Neural cell (in vitro differentiated cells): ENCODE data around the gene CBFA2T3. TPM values are rescaled to one million over a fixed set of nuclear protein-coding genes. Genes with fewer than 3 reads are reported as not detected.

Experiments
- H2AFZ ChIP-seq: fragments of 200-600, 300-800 bp; sonication (generic), shearing (Covaris generic); 2 replicates; pipeline ENCODE4 v1.6.0; 2014; ENCODE audit warnings: low read depth, mild to moderate bottlenecking, antibody characterized with exemption, low read length, moderate library complexity
- H3F3A ChIP-seq: fragments of 200-600 bp; shearing (Covaris generic); 2 replicates; pipeline ENCODE4 v1.6.1; 2016; ENCODE audit warnings: mild to moderate bottlenecking, moderate library complexity, mixed read lengths, antibody characterized with exemption, low read length; ENCODE audit not compliant: insufficient read depth, poor library complexity, severe bottlenecking
- H3K27ac ChIP-seq: fragments of 200-600, 300-800 bp; sonication (generic), shearing (Covaris generic); 2 replicates; pipeline ENCODE4 v1.5.1; 2014; ENCODE audit warnings: mild to moderate bottlenecking, low read length, moderate library complexity
- H3K27me3 ChIP-seq: fragments of 300-800, 200-600 bp; sonication (generic), shearing (Covaris generic); 2 replicates; pipeline ENCODE4 v1.6.0; 2014; ENCODE audit warnings: mild to moderate bottlenecking, low read depth, low read length, moderate library complexity; ENCODE audit not compliant: insufficient read depth
- H3K36me3 ChIP-seq: fragments of 300-800, 200-600 bp; sonication (generic), shearing (Covaris generic); 2 replicates; pipeline ENCODE4 v1.5.1; 2014; ENCODE audit warnings: mild to moderate bottlenecking, antibody characterized with exemption, low read length, moderate library complexity; ENCODE audit not compliant: insufficient read depth
- H3K4me2 ChIP-seq: fragments of 300-800, 200-600 bp; sonication (generic), shearing (Covaris generic); 2 replicates; pipeline ENCODE4 v1.6.0; 2014; ENCODE audit warnings: mild to moderate bottlenecking, low read length
- H3K4me3 ChIP-seq: fragments of 300-800, 200-600 bp; sonication (generic), shearing (Covaris generic); 2 replicates; pipeline ENCODE4 v1.5.1; 2014; ENCODE audit warnings: mild to moderate bottlenecking, low read length, moderate library complexity
- H3K79me2 ChIP-seq: fragments of 200-600 bp; shearing (Covaris generic); replicated peaks from 2 replicates; pipeline ENCODE4 v1.6.0; 2014; ENCODE audit warnings: mild to moderate bottlenecking, low read length, moderate library complexity; ENCODE audit not compliant: insufficient read depth
- H3K9ac ChIP-seq: fragments of 300-800, 200-600 bp; sonication (generic), shearing (Covaris generic); 2 replicates; pipeline ENCODE4 v1.6.1; 2016; ENCODE audit warnings: mild to moderate bottlenecking, low read length, mixed read lengths
- H3K9me2 ChIP-seq: fragments of 200-600 bp; shearing (Covaris generic); 2 replicates; pipeline ENCODE4 v1.6.1; 2016; ENCODE audit warnings: mild to moderate bottlenecking, low read length, mixed read lengths; ENCODE audit not compliant: insufficient read depth
- H3K9me3 ChIP-seq: fragments of 200-600, 300-800 bp; sonication (generic), shearing (Covaris generic); 2 replicates; pipeline ENCODE4 v1.6.1; 2016; ENCODE audit warnings: mild to moderate bottlenecking, mixed run types, low read length, moderate library complexity, mixed read lengths
- H4K20me1 ChIP-seq: fragments of 200-600 bp; shearing (Covaris generic); 2 replicates; pipeline ENCODE4 v1.6.1; 2016; ENCODE audit warnings: mild to moderate bottlenecking, mixed run types; ENCODE audit not compliant: insufficient read depth
- EP300 ChIP-seq: fragments of 450-650 bp; conservative IDR thresholded peaks from 2 replicates; pipeline ENCODE4 v1.6.1; 2014; ENCODE audit warnings: antibody characterized with exemption, mild to moderate bottlenecking, moderate library complexity; ENCODE audit not compliant: poor library complexity, severe bottlenecking
- EZH2 ChIP-seq: fragments of 200-600, 300-800 bp; shearing (Covaris generic), sonication (generic); IDR thresholded peaks from 2 replicates; pipeline ENCODE4 v1.6.1; 2014; ENCODE audit warnings: antibody characterized with exemption, low read length, borderline replicate concordance, mild to moderate bottlenecking; ENCODE audit not compliant: insufficient read depth, poor library complexity, severe bottlenecking
- MXI1 ChIP-seq: fragments of 450-650 bp; conservative IDR thresholded peaks from 2 replicates; pipeline ENCODE4 v1.6.1; 2014; ENCODE audit warnings: antibody characterized with exemption, mild to moderate bottlenecking; ENCODE audit not compliant: poor library complexity, severe bottlenecking
- POLR2AphosphoS5 ChIP-seq: IDR thresholded peaks from 2 replicates; pipeline ENCODE4 v1.6.1; 2012
- RAD21 ChIP-seq: fragments of 450-650 bp; conservative IDR thresholded peaks from 2 replicates; pipeline ENCODE4 v1.6.1; 2014; ENCODE audit warnings: antibody characterized with exemption, mild to moderate bottlenecking, moderate library complexity
- SMC3 ChIP-seq: fragments of 450-650 bp; conservative IDR thresholded peaks from 2 replicates; pipeline ENCODE4 v1.6.1; 2014; ENCODE audit warnings: antibody characterized with exemption, mild to moderate bottlenecking, moderate library complexity; ENCODE audit not compliant: poor library complexity
- TAF1 ChIP-seq: IDR thresholded peaks from 2 replicates; pipeline ENCODE4 v1.6.1; 2012; ENCODE audit warnings: low read depth
- polyA plus RNA-seq: library from polyadenylated mRNA; depleted of rRNA; stranded (reverse); fragments of >200 nt; gene quantifications from 2 replicates; pipeline ENCODE4 v1.2.3, GENCODE V29; 2014
- TF ChIP-seq, protein P1 (sequence below): fragments of 450-650 bp; IDR thresholded peaks from 2 replicates; pipeline ENCODE4 v1.5.1; 2014; ENCODE audit warnings: antibody characterized with exemption, mild to moderate bottlenecking, moderate library complexity; ENCODE audit not compliant: poor library complexity, severe bottlenecking
- TF ChIP-seq, protein P2 (sequence below): IDR thresholded peaks from 2 replicates; pipeline ENCODE4 v1.6.1; 2012; ENCODE audit warnings: borderline replicate concordance

CBFA2T3 gene
- polyA plus RNA-seq, 1 donor from 2014 or later = 2.1 TPM

DNA sequence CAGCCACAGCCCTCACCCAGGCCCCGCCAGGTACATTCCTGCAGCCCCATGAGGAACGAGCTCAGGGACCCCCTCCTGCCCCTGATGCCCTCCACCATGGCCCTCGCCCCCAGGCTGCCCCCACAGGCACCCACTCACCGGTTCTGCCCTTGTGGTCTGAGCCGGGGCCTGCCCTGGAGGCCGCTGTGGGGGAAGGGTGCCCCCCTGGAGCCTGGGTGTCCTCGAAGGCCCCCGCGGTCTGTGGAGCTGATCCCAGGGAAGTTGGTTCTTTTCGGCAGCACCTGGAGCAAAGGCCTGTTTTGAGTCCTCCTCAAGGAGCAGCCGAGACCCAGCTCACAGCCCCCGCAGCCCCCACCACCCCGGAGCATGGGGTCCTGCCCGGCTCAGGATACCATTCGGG is 112.9 kb downstream of the CBFA2T3 start:
- no peaks in the 10 kb centered on the region for H3K36me3 ChIP-seq
- no peak overlapping the region for H3K27ac ChIP-seq
- no peaks in the 10 kb centered on the region for H4K20me1 ChIP-seq
- no peaks in the 10 kb centered on the region for H3K9me2 ChIP-seq
- H3F3A ChIP-seq = no peaks in the 10 kb centered on the region
- H3K9me3 ChIP-seq = no peaks in the 10 kb centered on the region
- no peak overlapping the region for H3K4me3 ChIP-seq
- H3K79me2 ChIP-seq = no peaks in the 10 kb centered on the region
- H3K27me3 ChIP-seq = no peaks in the 10 kb centered on the region
- H3K9ac ChIP-seq = no peak overlapping the region
- H2AFZ ChIP-seq = no peak overlapping the region
- H3K4me2 ChIP-seq = no peak overlapping the region
- no peak for TF ChIP-seq RAD21
- no peak for TF ChIP-seq MXI1
- no peak for TF ChIP-seq SMC3
- TF ChIP-seq, protein P1, sequence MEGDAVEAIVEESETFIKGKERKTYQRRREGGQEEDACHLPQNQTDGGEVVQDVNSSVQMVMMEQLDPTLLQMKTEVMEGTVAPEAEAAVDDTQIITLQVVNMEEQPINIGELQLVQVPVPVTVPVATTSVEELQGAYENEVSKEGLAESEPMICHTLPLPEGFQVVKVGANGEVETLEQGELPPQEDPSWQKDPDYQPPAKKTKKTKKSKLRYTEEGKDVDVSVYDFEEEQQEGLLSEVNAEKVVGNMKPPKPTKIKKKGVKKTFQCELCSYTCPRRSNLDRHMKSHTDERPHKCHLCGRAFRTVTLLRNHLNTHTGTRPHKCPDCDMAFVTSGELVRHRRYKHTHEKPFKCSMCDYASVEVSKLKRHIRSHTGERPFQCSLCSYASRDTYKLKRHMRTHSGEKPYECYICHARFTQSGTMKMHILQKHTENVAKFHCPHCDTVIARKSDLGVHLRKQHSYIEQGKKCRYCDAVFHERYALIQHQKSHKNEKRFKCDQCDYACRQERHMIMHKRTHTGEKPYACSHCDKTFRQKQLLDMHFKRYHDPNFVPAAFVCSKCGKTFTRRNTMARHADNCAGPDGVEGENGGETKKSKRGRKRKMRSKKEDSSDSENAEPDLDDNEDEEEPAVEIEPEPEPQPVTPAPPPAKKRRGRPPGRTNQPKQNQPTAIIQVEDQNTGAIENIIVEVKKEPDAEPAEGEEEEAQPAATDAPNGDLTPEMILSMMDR = no peak
- TF ChIP-seq EP300 = no peak
- no peak for TF ChIP-seq POLR2AphosphoS5
- TF ChIP-seq TAF1 = no peak
- TF ChIP-seq, protein P2, sequence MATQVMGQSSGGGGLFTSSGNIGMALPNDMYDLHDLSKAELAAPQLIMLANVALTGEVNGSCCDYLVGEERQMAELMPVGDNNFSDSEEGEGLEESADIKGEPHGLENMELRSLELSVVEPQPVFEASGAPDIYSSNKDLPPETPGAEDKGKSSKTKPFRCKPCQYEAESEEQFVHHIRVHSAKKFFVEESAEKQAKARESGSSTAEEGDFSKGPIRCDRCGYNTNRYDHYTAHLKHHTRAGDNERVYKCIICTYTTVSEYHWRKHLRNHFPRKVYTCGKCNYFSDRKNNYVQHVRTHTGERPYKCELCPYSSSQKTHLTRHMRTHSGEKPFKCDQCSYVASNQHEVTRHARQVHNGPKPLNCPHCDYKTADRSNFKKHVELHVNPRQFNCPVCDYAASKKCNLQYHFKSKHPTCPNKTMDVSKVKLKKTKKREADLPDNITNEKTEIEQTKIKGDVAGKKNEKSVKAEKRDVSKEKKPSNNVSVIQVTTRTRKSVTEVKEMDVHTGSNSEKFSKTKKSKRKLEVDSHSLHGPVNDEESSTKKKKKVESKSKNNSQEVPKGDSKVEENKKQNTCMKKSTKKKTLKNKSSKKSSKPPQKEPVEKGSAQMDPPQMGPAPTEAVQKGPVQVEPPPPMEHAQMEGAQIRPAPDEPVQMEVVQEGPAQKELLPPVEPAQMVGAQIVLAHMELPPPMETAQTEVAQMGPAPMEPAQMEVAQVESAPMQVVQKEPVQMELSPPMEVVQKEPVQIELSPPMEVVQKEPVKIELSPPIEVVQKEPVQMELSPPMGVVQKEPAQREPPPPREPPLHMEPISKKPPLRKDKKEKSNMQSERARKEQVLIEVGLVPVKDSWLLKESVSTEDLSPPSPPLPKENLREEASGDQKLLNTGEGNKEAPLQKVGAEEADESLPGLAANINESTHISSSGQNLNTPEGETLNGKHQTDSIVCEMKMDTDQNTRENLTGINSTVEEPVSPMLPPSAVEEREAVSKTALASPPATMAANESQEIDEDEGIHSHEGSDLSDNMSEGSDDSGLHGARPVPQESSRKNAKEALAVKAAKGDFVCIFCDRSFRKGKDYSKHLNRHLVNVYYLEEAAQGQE = no peak
- no peak for TF ChIP-seq EZH2

DNA sequence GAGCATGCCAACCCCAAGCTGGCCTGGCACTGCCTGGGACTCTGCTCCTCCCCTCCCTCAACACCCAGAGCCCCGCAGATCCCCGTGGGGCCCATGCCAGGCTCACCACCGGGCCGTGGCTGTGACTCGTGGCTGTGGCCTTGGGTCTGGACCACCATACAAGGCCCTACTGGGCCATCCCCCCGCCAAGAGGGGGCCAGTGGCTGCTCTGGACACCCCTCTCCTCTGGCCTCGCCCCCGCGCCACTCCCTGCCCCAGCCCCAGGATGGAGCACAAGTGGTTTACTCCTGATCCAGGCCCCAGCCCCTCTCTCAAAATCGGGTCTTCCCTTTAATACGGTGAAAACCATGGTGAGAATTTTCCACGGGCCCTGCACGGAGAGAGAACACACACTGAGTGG is 113.6 kb downstream of the CBFA2T3 start:
- Histone ChIP-seq H3F3A (no peaks in the 10 kb centered on the region), H2AFZ (no peak overlapping the region), H3K9ac (no peak overlapping the region), H3K4me2 (no peak overlapping the region), H3K9me3 (no peaks in the 10 kb centered on the region), H3K27ac (no peak overlapping the region), H3K9me2 (no peaks in the 10 kb centered on the region), H3K27me3 (no peaks in the 10 kb centered on the region), H4K20me1 (no peaks in the 10 kb centered on the region), H3K36me3 (no peaks in the 10 kb centered on the region), H3K79me2 (no peaks in the 10 kb centered on the region), H3K4me3 (no peak overlapping the region)
- TF ChIP-seq RAD21 = no peak
- TF ChIP-seq EP300 = no peak
- TF ChIP-seq SMC3 = no peak
- TF ChIP-seq, protein P2 = no peak
- TF ChIP-seq EZH2 = no peak
- TF ChIP-seq, protein P1 = no peak
